B cell (primary cell): Measurements from ENCODE around the gene UBN1. TPM values are rescaled to one million over a fixed set of nuclear protein-coding genes. Genes with fewer than 3 reads are reported as not detected.

Experiments
- ATAC-seq: fragments of 200-7000 bp; cut with Tn5 transposase; one replicate; pipeline ENCODE4 v1.10.0; 2021; ENCODE audit warnings: low read depth, mild to moderate bottlenecking, moderate number of reproducible peaks, moderate library complexity
- CTCF ChIA-PET: fragments of 350-600 bp; sonication (Branson Sonifier 250); formaldehyde crosslinking; loops from one replicate; lab custom pipeline; 2021; ENCODE audit warnings: antibody characterized with exemption, inconsistent platforms; lab: Charles Lee
- POLR2A ChIA-PET: fragments of 350-600 bp; sonication (Branson Sonifier 250); formaldehyde crosslinking; loops from one replicate; lab custom pipeline; 2021; ENCODE audit warnings: antibody characterized with exemption; lab: Charles Lee
- DNase-seq: peaks from one replicate; pipeline ENCODE4 v3.0.0; 2013
- H2AFZ ChIP-seq: 2 replicates; pipeline ENCODE4 v1.6.1; 2012; ENCODE audit warnings: mild to moderate bottlenecking, low read depth, low read length; ENCODE audit not compliant: insufficient read depth, poor library complexity, severe bottlenecking
- H3K27ac ChIP-seq, 2 donors: 1 replicate in 1 of 2; 2 replicates in 1 of 2; pipeline ENCODE4 v1.5.1; 2012 to 2013; ENCODE audit warnings: low read length in 2 of 2, mild to moderate bottlenecking in 2 of 2, moderate library complexity in 1 of 2
- H3K27me3 ChIP-seq, 4 experiments: fragments of 200-600 bp in 1 of 4; sonication (generic) in 1 of 4; replicated peaks in 1 of 4; 1 replicate in 2 of 4; 2 replicates in 2 of 4; pipeline versions ENCODE4 v1.6.1 to v1.7.0; 2013 to 2016; ENCODE audit warnings: low read length in 3 of 4, mild to moderate bottlenecking in 2 of 4, mixed read lengths in 1 of 4, moderate library complexity in 1 of 4; ENCODE audit not compliant: insufficient read depth in 4 of 4, control insufficient read depth in 3 of 4; ENCODE audit errors: control extremely low read depth in 1 of 4
- H3K36me3 ChIP-seq, 2 experiments: replicated peaks in 1 of 2; 1 replicate in 1 of 2; 2 replicates in 1 of 2; pipeline versions ENCODE4 v1.6.1 to v1.7.1; 2013; ENCODE audit warnings: low read length in 1 of 2; ENCODE audit not compliant: insufficient read depth in 2 of 2, control insufficient read depth in 1 of 2; ENCODE audit errors: control extremely low read depth in 1 of 2, extremely low read depth in 1 of 2
- H3K4me1 ChIP-seq, 2 donors: fragments of 200-600 bp in 1 of 2; sonication (generic) in 1 of 2; 1 replicate in 1 of 2; 2 replicates in 1 of 2; pipeline versions ENCODE4 v1.5.1 to v1.6.1; 2013 to 2017; ENCODE audit warnings: low read length in 2 of 2; ENCODE audit not compliant: control insufficient read depth in 2 of 2, insufficient read depth in 2 of 2
- H3K4me2 ChIP-seq: replicated peaks from 2 replicates; pipeline ENCODE3; 2012; ENCODE audit warnings: mild to moderate bottlenecking, low read depth, low read length; ENCODE audit not compliant: poor library complexity, severe bottlenecking
- H3K4me3 ChIP-seq, 5 experiments: fragments of 200-600 bp in 1 of 5; sonication (generic) in 1 of 5; 1 replicate in 3 of 5; 2 replicates in 2 of 5; pipeline versions ENCODE4 v1.5.1 to v1.7.0; 2011 to 2016; ENCODE audit warnings: low read length in 4 of 5, mild to moderate bottlenecking in 4 of 5, low read depth in 2 of 5, control low read depth in 1 of 5, moderate library complexity in 1 of 5; ENCODE audit not compliant: insufficient read depth in 1 of 5; ENCODE audit errors: control extremely low read depth in 1 of 5, extremely low read depth in 1 of 5
- H3K79me2 ChIP-seq: fragments of 200-600 bp; sonication (generic); one replicate; pipeline ENCODE4 v1.6.0; 2016; ENCODE audit warnings: low read length; ENCODE audit not compliant: control insufficient read depth, insufficient read depth
- H3K9ac ChIP-seq: fragments of 200-600 bp; sonication (generic); 2 replicates; pipeline ENCODE4 v1.6.1; 2017; ENCODE audit warnings: mild to moderate bottlenecking, low read length, moderate library complexity
- H3K9me3 ChIP-seq, 3 donors: one replicate each; pipeline versions ENCODE4 v1.6.1 to v1.7.1; 2013; ENCODE audit warnings: low read length in 2 of 3; ENCODE audit not compliant: control insufficient read depth in 2 of 3, insufficient read depth in 1 of 3; ENCODE audit errors: control extremely low read depth in 1 of 3
- H4K20me1 ChIP-seq: 2 replicates; pipeline ENCODE4 v1.6.0; 2012; ENCODE audit warnings: mild to moderate bottlenecking, low read length; ENCODE audit not compliant: insufficient read depth, control insufficient read depth, poor library complexity, severe bottlenecking
- H3K27ac Mint-ChIP-seq: one replicate; pipeline ENCODE4 v1.8.0; 2021; ENCODE audit warnings: mixed read lengths
- H3K27me3 Mint-ChIP-seq: one replicate; pipeline ENCODE4 v1.8.0; 2021; ENCODE audit warnings: mixed read lengths
- H3K4me1 Mint-ChIP-seq: one replicate; pipeline ENCODE4 v1.8.0; 2021; ENCODE audit warnings: mixed read lengths
- H3K4me3 Mint-ChIP-seq: one replicate; pipeline ENCODE4 v1.8.0; 2021; ENCODE audit warnings: mixed read lengths
- H3K9me3 Mint-ChIP-seq: one replicate; pipeline ENCODE4 v1.8.0; 2022; ENCODE audit warnings: mixed read lengths; ENCODE audit not compliant: insufficient read depth
- CTCF ChIP-seq: fragments of 200-600 bp; IDR thresholded peaks from one replicate; pipeline ENCODE4 v1.8.0; 2022; ENCODE audit warnings: antibody characterized with exemption, mild to moderate bottlenecking
- EZH2 ChIP-seq: IDR thresholded peaks from 2 replicates; pipeline ENCODE4 v1.6.1; 2012; ENCODE audit warnings: borderline replicate concordance, low read depth, mild to moderate bottlenecking, moderate library complexity, low read length; ENCODE audit not compliant: insufficient read depth, poor library complexity, severe bottlenecking
- WGBS: methylation state at CpG from one replicate; pipeline ENCODE4 v1.1.5; 2013; ENCODE audit warnings: missing lambda C conversion rate; ENCODE audit not compliant: insufficient coverage; 5-methylcytosine and 5-hydroxymethylcytosine counted together
- intact Hi-C: fragments of 100-400 bp; cut with micrococcal nuclease; formaldehyde crosslinking; loops from one replicate; pipeline ENCODE4 v1.10.0; 2022
- polyA plus RNA-seq: library from polyadenylated mRNA; depleted of rRNA; stranded (reverse); fragments of >200 nt; gene quantifications from 2 replicates; pipeline ENCODE4 v1.2.3, GENCODE V29; 2012
- total RNA-seq, 2 donors: library from RNA; stranded (reverse); fragments of 120-200 nt in 1 of 2; gene quantifications; 1 replicate in 1 of 2; 2 replicates in 1 of 2; pipeline versions ENCODE4 v1.2.3 to v1.2.4, GENCODE V29; 2013 to 2022

The UBN1 gene
- total and polyA plus RNA-seq, 2 donors (not counting 1 experiment from before 2014, with no cell fraction given): 16.6 to 38.1 TPM

DNA sequence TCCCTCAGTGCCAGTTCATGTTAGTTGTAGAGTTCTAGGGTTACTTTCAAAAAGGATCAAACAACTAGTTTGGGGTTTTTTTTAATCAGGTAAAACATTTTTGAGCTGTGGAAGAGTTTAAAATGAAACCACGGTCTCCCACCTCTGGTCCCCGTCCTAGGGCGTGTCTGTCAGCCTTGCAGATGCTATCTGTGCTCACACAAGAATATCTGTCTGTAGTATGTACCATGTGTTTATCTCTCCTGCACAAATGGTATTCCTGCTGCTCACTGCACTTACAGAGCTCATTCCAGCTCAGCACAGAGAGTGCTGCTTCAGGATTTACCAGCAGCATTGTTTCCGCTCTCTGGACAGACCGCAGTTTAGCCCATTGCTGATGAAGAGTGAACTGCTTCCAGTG lies 38.9 kb downstream of the UBN1 start:
- Histone ChIP-seq H3K9ac (no peak overlapping the region), H3K36me3 (peaks cover 0 to 20% of the 10 kb centered on the region in 2 experiments), H3K4me3 (no peak overlapping the region), H3K4me2 (no peak overlapping the region), H3K4me1 (no peaks in the 10 kb centered on the region), H3K27me3 (no peaks in the 10 kb centered on the region), H3K79me2 (no peaks in the 10 kb centered on the region), H2AFZ (no peak overlapping the region), H3K9me3 (no peaks in the 10 kb centered on the region), H4K20me1 (no peaks in the 10 kb centered on the region), H3K27ac (no peak overlapping the region)
- no peak overlapping the region for H3K27ac Mint-ChIP-seq
- H3K4me3 Mint-ChIP-seq: no peak overlapping the region
- intact Hi-C loops: no loop called here
- no peaks in the 10 kb centered on the region for H3K9me3 Mint-ChIP-seq
- ChIA-PET POLR2A (no interaction called here), CTCF (no interaction called here)
- 100% methylated on average over 5 of the region's 5 CpGs for WGBS
- H3K4me1 Mint-ChIP-seq: no peaks in the 10 kb centered on the region
- DNase-seq (no peak), ATAC-seq (no peak)
- no peaks in the 10 kb centered on the region for H3K27me3 Mint-ChIP-seq
- TF ChIP-seq CTCF: no peak
- TF ChIP-seq EZH2: no peak

DNA sequence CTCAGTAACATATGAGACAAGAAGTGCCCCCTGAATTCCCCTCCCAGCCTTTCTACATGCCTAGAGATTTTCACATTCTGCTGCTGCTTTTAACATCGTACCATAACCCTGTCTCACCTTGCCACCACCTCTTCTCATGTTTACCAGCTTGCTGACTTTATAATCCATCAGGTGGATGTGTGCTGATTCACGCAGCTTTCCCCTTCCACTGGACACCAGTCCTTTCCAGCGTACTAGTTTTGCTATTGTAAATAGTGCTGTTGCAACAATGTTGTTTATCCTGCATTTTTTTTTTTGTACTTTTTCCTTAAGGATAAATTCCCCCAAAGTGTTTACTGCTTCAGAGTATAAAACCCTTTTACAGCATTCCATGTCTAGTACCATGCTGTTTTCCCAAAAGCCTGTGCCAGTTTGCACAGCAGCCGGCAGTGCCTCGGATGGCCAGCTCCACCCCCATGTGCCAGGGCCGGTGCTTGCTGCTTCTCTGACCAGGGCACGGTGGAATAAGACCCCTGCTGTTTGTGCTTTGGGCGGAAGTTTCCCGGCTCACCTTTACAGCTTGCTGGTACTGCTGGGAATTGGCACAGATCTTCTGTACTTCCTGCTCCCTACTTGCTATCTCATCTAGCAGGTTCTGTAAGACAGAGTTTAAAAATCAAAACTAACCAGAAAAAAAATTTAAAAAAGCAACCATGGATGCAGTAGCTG lies 41.3 kb downstream of the UBN1 start:
- no peaks in the 10 kb centered on the region for H3K79me2 ChIP-seq
- no peak overlapping the region for H3K27ac ChIP-seq
- ChIA-PET POLR2A (no interaction called here), CTCF (no interaction called here)
- intact Hi-C loops: no loop called here
- no peaks in the 10 kb centered on the region for H3K27me3 ChIP-seq
- no peaks in the 10 kb centered on the region for H3K4me1 Mint-ChIP-seq
- no peak for ATAC-seq
- no peaks in the 10 kb centered on the region for H3K9me3 Mint-ChIP-seq
- no peak overlapping the region for H3K4me3 ChIP-seq
- no peaks in the 10 kb centered on the region for H3K9me3 ChIP-seq
- no peaks in the 10 kb centered on the region for H4K20me1 ChIP-seq
- no peak overlapping the region for H3K4me3 Mint-ChIP-seq
- H3K9ac ChIP-seq: no peak overlapping the region
- no peaks in the 10 kb centered on the region for H3K27me3 Mint-ChIP-seq
- H3K4me2 ChIP-seq: no peak overlapping the region
- 97% methylated on average over 7 of the region's 9 CpGs for WGBS
- no peak for DNase-seq
- TF ChIP-seq EZH2 (no peak), CTCF (no peak)
- no peak overlapping the region for H2AFZ ChIP-seq
- H3K36me3 ChIP-seq: peaks cover 0 to 13% of the 10 kb centered on the region in 2 experiments
- no peak overlapping the region for H3K27ac Mint-ChIP-seq
- H3K4me1 ChIP-seq: no peaks in the 10 kb centered on the region
